GM21423 (cell line): ENCODE measurements around the gene KRTAP5-3.
"Not testable (repeated sequence)": the region's sequence is repeated elsewhere in the genome, so short reads cannot be mapped to it uniquely, and the experiment has no call there.

ENCODE experiments used
- ATAC-seq: cut with Tn5 transposase; IDR thresholded peaks from one replicate; pipeline ENCODE4 v1.9.1; 2021; ENCODE audit warnings: mild to moderate bottlenecking, moderate library complexity; ENCODE audit not compliant: unreplicated experiment

Gene KRTAP5-3

DNA sequence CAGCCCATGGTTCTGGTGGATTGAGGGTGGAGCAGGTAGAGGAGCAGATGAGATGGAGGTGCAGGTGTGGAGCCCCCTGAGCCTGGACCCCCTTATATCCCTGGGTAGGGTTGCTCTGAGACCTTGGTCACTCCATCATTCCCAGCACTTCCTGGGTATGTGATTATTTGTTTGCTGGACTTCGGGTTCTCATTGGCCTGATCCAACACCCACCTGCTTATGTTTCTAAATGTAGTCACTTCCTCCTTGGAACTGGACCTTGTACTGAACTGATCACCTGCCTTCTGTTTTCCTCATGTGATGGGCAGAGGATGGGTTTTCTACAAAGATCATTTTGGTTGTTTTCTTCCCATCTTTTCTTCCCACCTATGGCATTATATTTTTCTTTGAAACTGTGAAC is 13.8 kb upstream of the KRTAP5-3 start, which contains the start of gene KRTAP5-4:
Gene KRTAP5-4 (minus strand): TSS at position 53 of the 400 bp plus-strand sequence. CDS start 45 bp downstream, at position 8.
- no peak for ATAC-seq

DNA sequence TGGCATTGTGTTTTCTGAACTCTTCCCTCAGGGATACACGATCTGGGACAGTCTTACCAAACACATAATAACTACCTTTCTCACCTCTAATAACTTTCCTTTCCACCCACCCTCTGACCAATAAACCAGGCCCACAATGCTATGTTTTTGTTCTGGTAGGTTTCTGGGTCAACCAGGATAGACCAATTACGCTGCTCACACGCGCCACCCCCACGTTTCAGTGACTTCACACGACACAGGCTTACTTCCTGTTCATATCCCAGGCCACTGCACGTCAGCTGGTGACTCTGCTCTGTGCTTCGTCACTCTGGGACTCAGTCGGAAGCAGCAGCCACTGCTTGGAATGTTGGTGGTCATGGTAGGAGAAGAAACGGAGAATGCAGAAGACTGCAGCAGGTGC is 11.2 kb upstream of the KRTAP5-3 start:
- no peak for ATAC-seq

DNA sequence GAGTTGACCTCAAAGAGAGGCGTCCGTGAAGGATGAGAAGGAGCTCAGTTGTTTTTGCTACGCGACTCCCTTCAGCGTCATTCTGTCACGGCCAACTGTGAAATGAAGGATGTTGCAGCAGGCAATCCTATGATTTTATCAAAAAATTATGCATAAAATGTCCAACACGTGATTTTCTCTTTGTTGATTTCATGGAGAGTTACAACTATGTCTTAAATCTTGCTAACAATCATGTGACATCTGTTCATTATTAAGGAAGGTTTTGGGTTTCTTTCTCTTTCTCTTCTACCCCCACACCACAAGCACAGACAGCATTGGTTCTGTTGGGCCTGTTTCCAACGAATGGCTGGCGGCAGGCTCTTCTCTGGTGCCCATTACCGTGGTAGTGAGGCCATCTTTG is 10.0 kb upstream of the KRTAP5-3 start:
- no peak for ATAC-seq

DNA sequence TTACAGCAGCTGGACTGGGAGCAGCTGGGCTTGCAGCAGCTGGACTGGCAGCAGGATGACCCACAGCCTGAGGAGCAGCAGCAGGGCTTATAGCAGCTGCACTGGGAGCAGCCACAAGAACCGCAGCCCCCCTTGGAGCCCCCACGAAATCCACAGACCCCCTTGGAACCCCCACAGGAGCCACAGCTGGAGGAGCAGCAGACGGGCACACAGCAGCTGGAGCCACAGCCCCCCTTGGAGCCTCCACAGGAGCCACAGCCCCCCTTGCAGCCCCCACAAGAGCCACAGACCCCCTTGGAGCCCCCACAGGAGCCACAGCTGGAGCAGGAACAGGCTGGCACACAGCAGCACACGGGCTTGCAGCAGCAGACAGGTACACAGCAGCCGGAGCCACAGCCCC is 362 bp downstream of the KRTAP5-3 start:
- ATAC-seq, result not testable (repeated sequence)

DNA sequence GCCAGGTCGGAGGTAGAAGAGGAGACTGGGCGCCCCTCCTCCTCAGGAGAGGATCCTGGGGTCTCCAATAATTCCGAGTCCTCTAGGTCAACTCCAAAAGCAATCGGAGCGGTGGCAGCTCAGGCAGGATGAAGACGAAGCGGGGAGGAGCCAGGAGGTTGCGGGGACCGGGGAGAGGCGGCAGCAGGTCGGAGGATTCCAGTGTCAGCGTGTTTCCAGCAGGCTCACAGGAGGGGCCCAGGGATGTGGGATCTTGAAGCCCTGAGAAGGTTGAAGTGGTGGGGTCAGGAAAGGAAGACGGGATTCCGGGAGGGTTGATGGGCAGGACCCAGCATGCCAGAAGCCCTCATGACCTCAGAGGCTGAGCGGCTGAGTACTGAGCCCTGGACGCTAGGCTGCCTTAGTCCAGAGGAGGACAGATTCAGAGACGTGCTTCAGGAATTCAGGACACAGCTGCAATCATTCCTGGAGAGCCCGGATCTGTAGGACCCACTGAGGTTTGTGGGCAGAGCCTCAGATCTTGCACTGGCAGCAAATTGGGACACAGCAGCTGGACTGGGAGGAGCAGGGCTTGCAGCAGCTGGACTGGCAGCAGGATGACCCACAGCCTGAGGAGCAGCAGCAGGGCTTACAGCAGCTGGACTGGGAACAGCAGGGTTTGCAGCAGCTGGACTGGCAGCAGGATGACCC is 962 bp downstream of the KRTAP5-3 start:
- ATAC-seq, result not testable (repeated sequence)

DNA sequence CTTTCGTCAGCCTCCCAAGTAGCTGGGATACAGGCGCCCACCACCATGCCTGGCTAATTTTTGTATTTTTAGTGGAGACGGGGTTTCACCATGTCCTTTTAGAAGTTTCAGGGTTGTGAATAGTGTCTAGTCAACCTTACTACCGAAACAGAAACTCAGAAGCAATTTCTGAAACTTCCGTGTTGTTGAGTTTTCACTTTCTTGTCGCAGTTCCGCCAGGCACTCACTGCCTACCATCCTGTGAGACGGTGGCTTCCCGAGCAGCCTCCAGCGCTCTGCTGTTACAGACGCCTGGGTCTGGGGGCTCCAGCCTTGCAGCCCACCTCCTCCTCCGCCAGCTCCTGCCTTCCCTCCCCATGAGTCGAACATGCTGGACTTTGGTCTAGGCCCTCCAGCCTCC is 2.3 kb downstream of the KRTAP5-3 start:
- peak; percentile 79 for ATAC-seq

DNA sequence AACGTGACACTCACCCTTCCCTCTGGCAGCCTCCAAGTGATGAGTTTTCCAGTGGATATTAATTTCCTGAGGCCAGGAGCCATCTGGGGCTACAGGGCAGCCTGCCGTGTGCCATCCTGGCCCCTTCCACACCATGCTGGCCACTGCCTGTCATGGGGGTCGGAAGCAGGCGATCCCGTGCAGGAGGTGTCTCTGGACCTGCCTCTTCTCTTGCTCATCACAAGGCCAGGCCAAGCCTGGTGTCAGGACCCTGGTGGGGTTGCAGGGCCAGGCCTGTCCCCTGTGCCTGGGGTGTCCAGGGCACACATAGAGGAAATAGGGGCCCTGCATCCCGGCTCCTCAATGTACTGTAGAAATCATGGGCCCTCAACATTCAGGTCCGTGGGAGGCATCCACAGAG is 3.6 kb downstream of the KRTAP5-3 start:
- no peak for ATAC-seq

DNA sequence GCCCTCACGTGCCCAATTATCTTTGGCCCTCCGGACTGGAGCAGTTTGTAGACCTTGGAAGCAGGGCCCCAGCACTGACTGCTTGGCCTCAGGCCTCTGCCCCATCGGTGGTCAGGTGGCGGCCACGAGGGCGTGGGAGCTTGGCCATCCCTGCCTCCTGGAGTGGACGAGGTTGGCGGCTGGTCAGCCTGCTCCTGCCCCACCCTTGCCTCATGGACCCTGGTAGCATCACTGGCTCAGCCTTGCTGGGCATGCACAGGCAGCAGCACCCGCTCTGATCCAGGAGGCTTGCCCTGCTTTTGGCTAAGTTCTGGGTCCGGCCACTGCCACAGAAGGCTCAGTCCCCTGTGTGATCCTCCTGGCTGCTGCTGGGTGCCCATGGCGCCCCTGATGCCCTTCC is 4.1 kb downstream of the KRTAP5-3 start:
- no peak for ATAC-seq

DNA sequence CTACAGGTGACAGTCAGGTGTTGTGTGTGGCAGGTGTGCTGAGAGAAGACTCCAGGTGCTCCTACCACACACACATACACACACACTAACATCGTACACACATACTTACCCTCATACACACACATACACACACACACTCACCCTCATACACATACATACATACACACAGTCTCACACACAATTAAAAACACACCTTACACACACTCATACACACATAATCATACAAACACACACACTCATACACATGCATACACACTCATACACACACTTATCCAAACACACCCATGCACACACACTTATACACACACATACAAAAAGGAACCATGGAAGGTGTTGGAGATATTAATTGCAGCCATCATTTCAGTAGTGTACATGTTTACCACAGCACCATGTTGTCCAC is 4.6 kb downstream of the KRTAP5-3 start:
- ATAC-seq, result no peak

DNA sequence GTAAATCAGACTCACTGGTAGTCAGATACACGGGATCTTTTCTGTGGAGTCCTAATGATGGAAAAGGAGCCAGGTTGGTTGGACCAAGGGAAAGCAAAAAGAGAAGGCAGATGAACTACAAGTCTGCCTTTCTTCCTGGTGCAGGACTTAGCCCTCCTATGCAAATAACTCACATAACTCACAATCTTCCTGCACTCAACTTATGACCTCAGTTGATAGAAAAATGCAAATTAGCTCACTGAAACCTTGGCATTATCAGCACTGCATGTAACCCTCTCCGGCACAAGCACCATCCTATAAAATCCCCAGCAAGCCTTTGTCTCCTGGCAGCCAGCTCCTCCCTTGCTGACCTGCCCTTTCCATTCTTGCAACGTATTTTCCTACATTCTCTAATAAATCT is 6.6 kb downstream of the KRTAP5-3 start:
- ATAC-seq, result not testable (repeated sequence)

DNA sequence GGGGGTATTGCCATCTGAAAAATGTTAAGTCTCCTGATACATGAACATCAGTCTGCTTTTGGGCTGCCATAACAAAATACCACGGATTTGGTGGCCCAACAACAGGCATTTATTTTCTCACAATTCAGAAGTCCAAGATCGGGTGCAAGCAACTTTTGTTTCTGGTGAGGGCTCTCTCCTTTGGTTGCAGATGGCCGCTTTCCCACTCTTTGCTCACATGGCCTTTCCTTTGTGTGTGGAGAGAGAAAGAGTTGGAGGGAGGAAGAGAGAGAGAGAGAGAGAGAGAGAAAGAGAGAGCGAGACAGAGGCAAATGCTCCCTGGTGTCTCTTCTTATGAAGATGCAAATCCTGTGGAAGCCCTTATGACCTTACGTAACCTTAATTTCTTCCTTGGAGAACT is 7.6 kb downstream of the KRTAP5-3 start:
- ATAC-seq, result no peak

DNA sequence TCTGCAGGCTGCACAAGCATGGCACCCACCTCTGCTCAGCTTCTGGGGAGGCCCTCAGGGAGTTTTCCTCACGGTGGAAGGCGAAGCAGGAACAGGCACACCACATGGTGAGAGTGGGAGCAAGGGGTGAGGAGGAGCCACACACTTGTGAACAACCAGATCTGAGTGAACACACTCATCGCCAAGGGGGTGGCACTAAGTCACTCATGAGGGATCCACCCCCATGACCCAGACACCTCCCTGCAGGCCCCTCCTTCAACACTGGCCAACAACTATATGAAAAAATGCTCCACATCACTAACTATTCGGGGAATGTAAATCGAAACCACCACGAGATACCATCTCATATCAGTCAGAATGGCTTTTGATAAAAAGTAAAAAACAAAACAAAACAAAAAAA is 9.4 kb downstream of the KRTAP5-3 start:
- ATAC-seq, result no peak

DNA sequence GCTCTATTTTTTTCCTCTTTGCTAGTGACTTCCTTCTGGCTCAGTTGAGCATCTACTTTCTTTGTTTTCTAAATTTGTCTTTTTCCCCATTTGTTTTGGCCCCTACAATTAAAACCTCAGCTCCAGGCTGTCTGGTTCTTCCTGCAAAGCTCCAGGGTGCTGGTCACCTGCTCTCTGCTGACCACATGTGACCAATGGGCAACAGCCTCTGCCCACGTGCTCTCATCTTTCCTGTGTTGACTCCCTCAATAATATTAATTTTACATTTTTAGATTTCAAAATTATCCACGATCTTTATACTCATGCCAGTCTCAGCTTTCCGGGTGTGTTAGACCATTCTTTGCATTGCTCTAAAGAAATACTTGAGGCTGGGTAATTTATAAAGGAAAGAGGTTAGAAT is 9.9 kb downstream of the KRTAP5-3 start:
- ATAC-seq, result not testable (repeated sequence)

DNA sequence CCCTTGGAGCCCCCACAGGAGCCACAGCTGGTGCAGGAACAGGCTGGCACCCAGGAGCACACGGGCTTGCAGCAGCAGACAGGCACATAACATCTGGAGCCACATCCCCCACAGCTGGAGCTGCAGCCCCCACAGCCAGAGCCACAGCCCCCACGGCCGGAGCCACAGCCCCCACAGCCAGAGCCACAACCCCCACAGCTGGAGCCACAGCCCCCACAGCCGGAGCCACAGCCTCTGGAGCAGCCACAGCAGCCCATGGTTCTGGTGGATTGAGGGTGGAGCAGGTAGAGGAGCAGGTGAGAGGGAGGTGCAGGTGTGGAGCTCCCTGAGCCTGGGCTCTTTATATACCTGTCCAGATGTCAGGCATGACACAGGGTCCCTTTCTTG is 10.3 kb downstream of the KRTAP5-3 start, which contains the start of gene KRTAP5-2:
Gene KRTAP5-2 (minus strand): TSS at position 301 of the 387 bp plus-strand sequence. CDS start 44 bp downstream, at position 257.
- ATAC-seq, result no peak

DNA sequence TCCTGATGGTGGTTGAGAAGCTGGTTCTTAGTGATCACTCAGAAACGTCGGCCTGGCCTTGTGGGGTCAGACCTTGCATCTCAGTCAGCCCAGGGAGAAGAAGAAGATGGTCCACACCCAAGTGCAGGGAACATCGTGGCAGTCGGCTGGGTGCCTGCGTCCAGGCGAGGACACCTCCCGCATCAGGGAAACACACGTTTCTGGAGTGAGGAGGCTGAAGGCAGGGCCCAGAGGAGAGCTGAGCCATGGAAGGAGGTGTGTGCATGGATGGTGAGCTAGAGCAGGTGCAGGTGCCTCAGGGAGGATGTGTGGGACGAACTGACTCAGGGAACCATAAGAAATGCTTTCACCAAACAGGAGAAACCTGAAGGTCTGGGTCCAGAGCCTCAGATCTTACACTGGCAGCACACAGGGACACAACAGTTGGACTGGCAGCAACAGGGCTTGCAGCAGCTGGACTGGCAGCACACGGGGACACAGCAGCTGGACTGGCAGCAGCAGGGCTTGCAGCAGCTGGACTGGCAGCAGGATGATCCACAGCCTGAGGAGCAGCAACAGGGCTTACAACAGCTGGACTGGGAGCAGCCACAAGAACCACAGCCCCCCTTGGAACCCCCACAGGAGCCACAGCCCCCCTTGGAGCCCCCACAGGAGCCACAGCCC is 10.8 kb downstream of the KRTAP5-3 start:
- no peak for ATAC-seq

DNA sequence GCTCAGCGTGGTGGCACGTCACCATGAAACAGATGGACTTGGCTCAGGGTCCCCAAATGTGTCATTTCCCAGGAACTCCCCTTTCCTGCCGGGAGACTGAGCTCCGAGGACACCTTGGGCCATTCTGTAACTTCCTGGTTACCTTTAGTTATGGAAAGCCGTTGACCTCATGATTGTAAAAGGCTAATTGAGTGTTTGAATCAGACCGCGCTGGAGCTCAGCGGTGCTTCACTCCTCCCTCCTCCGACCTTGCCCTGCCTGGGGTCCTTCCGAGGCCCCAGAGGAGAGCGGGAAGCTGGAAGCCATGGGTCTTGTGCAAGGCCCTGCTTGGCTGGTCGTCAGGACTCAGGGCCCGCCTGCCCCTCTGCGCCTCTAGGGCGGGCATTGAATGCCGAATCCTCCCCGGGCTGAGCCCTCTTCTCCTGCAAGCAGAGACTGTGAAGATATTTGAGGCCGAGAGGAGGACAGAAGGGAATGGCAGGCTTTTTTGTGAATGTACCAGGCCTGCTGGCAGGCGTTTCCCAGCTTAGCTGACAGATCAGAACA is 11.6 kb downstream of the KRTAP5-3 start:
- not testable (repeated sequence) for ATAC-seq

DNA sequence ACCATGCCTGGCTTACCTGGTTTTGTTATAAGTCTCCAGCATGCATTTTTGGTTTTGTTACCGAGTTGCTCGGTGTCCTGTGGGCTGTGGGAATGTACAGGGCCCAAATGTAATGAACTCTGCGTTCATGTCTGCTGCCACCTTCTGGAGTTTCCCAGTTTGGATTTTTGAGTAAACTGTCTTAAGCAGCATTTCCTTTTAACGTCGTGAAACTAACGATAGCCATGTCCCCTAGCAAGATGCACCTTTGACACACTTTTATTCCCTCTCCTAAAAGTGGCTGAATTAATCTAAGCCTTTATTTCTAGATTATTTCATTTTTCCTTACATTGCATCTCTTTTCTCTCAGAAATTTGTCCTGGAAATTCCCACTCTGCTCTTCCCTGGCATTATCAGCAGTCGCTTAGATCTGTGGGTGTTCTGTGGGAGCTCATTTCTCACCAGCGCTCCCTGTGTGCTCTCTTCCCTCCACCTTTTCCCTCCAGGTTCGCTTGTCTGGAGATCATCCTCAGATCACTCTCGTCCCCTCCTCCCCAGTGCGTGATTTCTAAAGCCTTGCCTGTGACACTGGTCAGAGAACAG is 12.2 kb downstream of the KRTAP5-3 start:
- not testable (repeated sequence) for ATAC-seq

DNA sequence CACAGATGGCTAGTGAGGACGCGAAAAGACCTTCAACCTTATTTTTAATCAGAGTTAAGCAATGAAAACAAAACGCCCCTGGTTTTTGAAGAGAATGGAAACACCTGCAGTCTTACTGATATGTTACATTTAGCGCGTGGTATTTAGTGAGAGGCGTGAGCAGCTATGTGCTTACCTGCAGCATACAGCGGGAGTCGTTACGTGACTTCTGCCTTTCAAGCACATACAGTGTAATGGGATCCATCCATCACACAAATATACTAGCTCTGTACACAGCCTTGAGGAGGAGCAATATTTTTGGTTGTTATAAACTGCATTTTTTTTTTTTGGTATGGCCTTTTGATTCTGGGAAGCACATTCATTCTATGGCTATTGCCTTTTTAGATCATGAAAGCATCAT is 15.6 kb downstream of the KRTAP5-3 start:
- no peak for ATAC-seq

DNA sequence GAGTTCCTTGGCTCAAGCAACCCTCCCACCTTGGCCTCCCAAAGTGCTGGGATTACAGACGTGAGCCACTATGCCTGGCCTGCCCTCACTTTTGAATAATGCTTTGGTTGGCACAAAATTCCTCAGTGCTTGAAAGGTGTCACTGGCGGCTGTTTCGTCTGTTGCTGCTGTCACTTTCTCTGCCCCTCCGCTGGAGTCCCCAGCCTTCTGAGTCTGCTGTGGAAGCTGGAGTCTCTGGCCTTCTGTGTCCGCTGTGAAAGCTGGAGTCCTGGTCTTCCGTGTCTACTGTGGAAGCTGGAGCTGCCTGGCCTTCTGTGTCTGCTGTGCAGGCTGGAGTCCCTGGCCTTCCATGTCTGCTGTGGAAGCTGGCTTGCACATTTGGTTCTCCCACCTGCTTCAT is 18.3 kb downstream of the KRTAP5-3 start:
- ATAC-seq, result no peak

DNA sequence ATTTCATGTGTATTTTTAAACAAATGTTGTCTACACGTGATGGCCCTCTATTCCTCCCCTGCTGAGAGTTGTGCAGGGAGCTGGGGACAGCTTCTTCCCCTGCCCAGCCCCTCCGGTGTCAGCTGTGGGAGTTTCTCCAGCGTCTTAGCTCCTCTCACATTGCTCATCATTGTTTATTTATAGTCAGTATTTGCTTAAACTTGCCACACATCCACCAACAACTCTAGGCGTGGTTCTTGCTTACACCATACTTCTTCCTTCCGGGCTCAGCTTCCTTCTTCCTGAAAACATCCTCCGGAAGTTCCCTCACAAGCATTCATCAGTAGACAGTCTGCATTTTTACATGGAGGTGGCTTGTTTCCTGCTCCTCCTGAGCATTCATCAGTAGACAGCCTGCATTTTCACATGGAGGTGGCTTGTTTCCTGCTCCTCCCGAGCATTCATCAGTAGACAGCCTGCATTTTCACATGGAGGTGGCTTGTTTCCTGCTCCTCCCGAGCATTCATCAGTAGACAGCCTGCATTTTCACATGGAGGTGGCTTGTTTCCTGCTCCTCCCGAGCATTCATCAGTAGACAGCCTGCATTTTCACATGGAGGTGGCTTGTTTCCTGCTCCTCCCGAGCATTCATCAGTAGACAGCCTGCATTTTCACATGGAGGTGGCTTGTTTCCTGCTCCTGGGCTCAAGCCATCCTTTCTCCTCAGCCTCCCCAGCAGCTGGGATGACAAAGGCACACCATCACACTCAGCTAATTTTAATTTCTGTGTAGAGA is 18.9 kb downstream of the KRTAP5-3 start:
- ATAC-seq, result not testable (repeated sequence)

DNA sequence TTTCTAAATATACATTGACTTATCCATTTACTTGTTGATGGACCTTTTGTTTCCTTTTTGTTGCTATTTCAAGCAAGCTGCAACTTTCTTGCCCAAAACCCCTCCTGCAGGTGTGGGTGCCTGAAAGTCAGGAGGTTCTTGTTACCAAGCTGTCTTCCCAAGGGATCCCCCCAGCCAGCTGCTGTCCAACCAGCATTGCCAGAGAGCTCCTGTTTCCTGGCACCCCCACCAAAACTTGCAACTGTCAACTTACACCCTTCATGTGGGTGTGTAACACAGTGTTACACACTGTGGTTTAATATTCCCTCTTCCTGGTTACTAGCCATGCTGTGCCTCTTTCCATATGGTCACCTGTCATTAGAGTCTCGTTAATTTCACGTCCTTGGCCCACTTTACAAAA is 21.6 kb downstream of the KRTAP5-3 start:
- no peak for ATAC-seq
